K562 (cell line): Measurements from ENCODE around the gene GLRA1. TPM values are rescaled to one million over a fixed set of nuclear protein-coding genes. Genes with fewer than 3 reads are reported as not detected.

Experiments
- ATAC-seq: fragments of 200-7000 bp; cut with Tn5 transposase; 3 replicates; pipeline ENCODE4 v1.9.1; 2020; ENCODE audit warnings: moderate library complexity
- BruUV-seq: library from RNA; stranded (reverse); fragments of 400-500 nt; replicated peaks from 2 replicates; lab custom pipeline; 2021; lab: Mats Ljungman, UMichigan
- CTCF ChIA-PET: fragments of 300-600 bp; formaldehyde crosslinking; extraction: SDS; loops from one replicate; lab custom pipeline; 2021; ENCODE audit warnings: low intra/inter-chr PET ratio; lab: Yijun Ruan, JAX
- POLR2A ChIA-PET: fragments of 300-600, 350-650 bp; sonication (Branson Sonifier 250); formaldehyde crosslinking; extraction: SDS; loops from one replicate; lab custom pipeline; 2021; ENCODE audit warnings: antibody characterized with exemption, inconsistent platforms; lab: Yijun Ruan, JAX
- DNase-seq, 4 experiments: peaks; one replicate each; pipeline versions ENCODE4 v3.0.0 to v3.0.0-alpha.2; 2011 to 2018; ENCODE audit warnings: low spot score in 3 of 4, mixed read lengths in 3 of 4; ENCODE audit errors: extremely low read depth in 1 of 4
- FAIRE-seq: peaks from 2 replicates; lab custom pipeline; 2011; peaks lifted over from hg19 to GRCh38; lab: Jason Lieb, UNC
- H2AFZ ChIP-seq: 2 replicates; pipeline ENCODE4 v1.6.0; 2011; ENCODE audit warnings: low read depth, low read length, control low read depth, inconsistent platforms
- H3K27ac ChIP-seq: fragments of 200-600 bp; 3 replicates; pipeline ENCODE4 v1.8.0; 2011; ENCODE audit warnings: low read depth, mild to moderate bottlenecking, control low read depth, inconsistent platforms, low read length, moderate library complexity, mixed read lengths; ENCODE audit errors: extremely low read depth
- H3K27me3 ChIP-seq, 2 experiments: fragments of 300-600 bp in 1 of 2; 2 replicates in 1 of 2; 3 replicates in 1 of 2; pipeline versions ENCODE4 v1.6.0 to v1.8.0; 2011; ENCODE audit warnings: inconsistent platforms in 2 of 2, low read length in 2 of 2, mild to moderate bottlenecking in 1 of 2, mixed read lengths in 1 of 2, moderate library complexity in 1 of 2; ENCODE audit not compliant: control insufficient read depth in 2 of 2, insufficient read depth in 2 of 2
- H3K36me3 ChIP-seq: fragments of 300-600 bp; 3 replicates; pipeline ENCODE4 v1.8.0; 2011; ENCODE audit warnings: mild to moderate bottlenecking, low read length, inconsistent platforms; ENCODE audit not compliant: control insufficient read depth, insufficient read depth
- H3K4me1 ChIP-seq, 2 experiments: fragments of 200-600 bp in 1 of 2; replicated peaks in 1 of 2; 2 replicates in 1 of 2; 3 replicates in 1 of 2; pipeline versions ENCODE4 v1.5.1 to v1.8.0; 2011; ENCODE audit warnings: inconsistent platforms in 2 of 2, low read length in 2 of 2, mild to moderate bottlenecking in 1 of 2, mixed read lengths in 1 of 2, moderate library complexity in 1 of 2; ENCODE audit not compliant: control insufficient read depth in 2 of 2, insufficient read depth in 2 of 2
- H3K4me2 ChIP-seq: 2 replicates; pipeline ENCODE4 v1.6.1; 2011; ENCODE audit warnings: low read length, control low read depth, inconsistent platforms, mixed read lengths; ENCODE audit not compliant: insufficient read depth
- H3K4me3 ChIP-seq: fragments of 200-600 bp; sonication (generic), shearing (Covaris generic); 2 replicates; pipeline ENCODE4 v1.5.1; 2016; ENCODE audit warnings: control low read depth, inconsistent platforms
- H3K79me2 ChIP-seq: fragments of 200-600 bp; 3 replicates; pipeline ENCODE4 v1.8.0; 2011; ENCODE audit warnings: low read length, inconsistent platforms; ENCODE audit not compliant: control insufficient read depth, insufficient read depth
- H3K9ac ChIP-seq, 2 experiments: 2 replicates each; pipeline versions ENCODE4 v1.6.0 to v1.6.1; 2011; ENCODE audit warnings: low read depth in 2 of 2, low read length in 2 of 2, control low read depth in 1 of 2, inconsistent platforms in 1 of 2, mild to moderate bottlenecking in 1 of 2, mixed read lengths in 1 of 2; ENCODE audit not compliant: insufficient read depth in 1 of 2
- H3K9me1 ChIP-seq: one replicate; pipeline ENCODE4 v1.6.0; 2011; ENCODE audit warnings: inconsistent platforms, mild to moderate bottlenecking, low read length, moderate library complexity; ENCODE audit not compliant: control insufficient read depth, insufficient read depth
- H3K9me3 ChIP-seq: replicated peaks from 2 replicates; pipeline ENCODE4 v1.5.1; 2011; ENCODE audit warnings: low read depth, low read length, inconsistent platforms; ENCODE audit not compliant: control insufficient read depth, insufficient read depth
- H4K20me1 ChIP-seq: replicated peaks from 2 replicates; pipeline ENCODE4 v1.6.1; 2011; ENCODE audit warnings: low read length, inconsistent platforms, mixed read lengths; ENCODE audit not compliant: control insufficient read depth, insufficient read depth
- CEBPG ChIP-seq, 3 experiments: fragments of 200-800 bp in 1 of 3; sonication (Bioruptor generic) in 1 of 3; sonication (generic) in 1 of 3; formaldehyde crosslinking in 1 of 3; IDR thresholded peaks in 2 of 3; conservative IDR thresholded peaks in 1 of 3; 2 replicates each; pipeline versions ENCODE4 v1.6.1 to v1.8.0; 2016 to 2022; ENCODE audit warnings: missing compliant biosample characterization in 2 of 3, missing genetic modification characterization in 2 of 3, mild to moderate bottlenecking in 1 of 3, missing genetic modification reagents in 1 of 3
- ELF2 ChIP-seq: fragments of 250-450 bp; sonication (Bioruptor Pico); IDR thresholded peaks from 2 replicates; pipeline ENCODE4 v1.5.0; 2021; ENCODE audit warnings: mild to moderate bottlenecking
- FOXJ2 ChIP-seq: fragments of 200-800 bp; sonication (Bioruptor generic); IDR thresholded peaks from 2 replicates; pipeline ENCODE4 v1.6.1; 2016; ENCODE audit warnings: missing genetic modification characterization, missing compliant biosample characterization
- MCM7 ChIP-seq, 2 experiments: fragments of 450-650 bp; IDR thresholded peaks; 2 replicates each; pipeline ENCODE4 v1.6.1; 2016 to 2018
- PTRF ChIP-seq: fragments of 450-650 bp; IDR thresholded peaks from 2 replicates; pipeline ENCODE4 v1.6.1; 2016; ENCODE audit warnings: mild to moderate bottlenecking, missing genetic modification characterization, missing compliant biosample characterization
- RBM39 ChIP-seq: fragments of 200-400 bp; formaldehyde crosslinking; optimal IDR thresholded peaks from 2 replicates; pipeline ENCODE3; 2018; ENCODE audit warnings: low read depth, low read length
- TCFL5 ChIP-seq: fragments of 250-450 bp; sonication (Bioruptor Pico); conservative IDR thresholded peaks from 2 replicates; pipeline ENCODE4 v1.6.1; 2021; ENCODE audit warnings: mild to moderate bottlenecking, moderate library complexity, matching md5 sums
- XRCC5 ChIP-seq: fragments of 200-400 bp; formaldehyde crosslinking; IDR thresholded peaks from 2 replicates; pipeline ENCODE4 v1.6.1; 2017; ENCODE audit warnings: low read depth, mild to moderate bottlenecking, low read length
- ZHX1 ChIP-seq: fragments of 150-350 bp; conservative IDR thresholded peaks from 2 replicates; pipeline ENCODE4 v1.6.1; 2014; ENCODE audit warnings: low read length
- ZKSCAN1 ChIP-seq: fragments of 150-350 bp; IDR thresholded peaks from 2 replicates; pipeline ENCODE4 v1.6.1; 2016; ENCODE audit warnings: low read depth, low read length
- ZNF165 ChIP-seq: fragments of 250-450 bp; sonication (Bioruptor Pico); IDR thresholded peaks from 2 replicates; pipeline ENCODE4 v1.4.0; 2020; ENCODE audit warnings: borderline replicate concordance
- ZNF212 ChIP-seq: fragments of 450-650 bp; formaldehyde crosslinking; IDR thresholded peaks from 2 replicates; pipeline ENCODE4 v1.4.0; 2020; ENCODE audit warnings: mild to moderate bottlenecking
- ZNF384 ChIP-seq: IDR thresholded peaks from 2 replicates; pipeline ENCODE4 v1.6.1; 2012; ENCODE audit warnings: low read depth, low read length, improper control_type of control experiment
- WGBS: fragments of 100-300 bp; shearing (Covaris generic); methylation state at CpG from one replicate; pipeline ENCODE4 v1.1.6; 2016; ENCODE audit warnings: low coverage, mixed read lengths; ENCODE audit not compliant: insufficient coverage; ENCODE audit errors: missing lambda C conversion rate; 5-methylcytosine and 5-hydroxymethylcytosine counted together
- in situ Hi-C: fragments of 300-500 bp; cut with MboI; formaldehyde crosslinking; loops from 4 replicates; pipeline ENCODE4 v1.15.0; 2018; ENCODE audit warnings: inconsistent platforms, mixed read lengths
- intact Hi-C: fragments of 100-400 bp; cut with micrococcal nuclease; formaldehyde crosslinking; loops from 2 replicates; pipeline ENCODE4 v1.14.2; 2022
- polyA plus RNA-seq, 8 experiments: library from polyadenylated mRNA; depleted of rRNA in 4 of 8; stranded (reverse) in 5 of 8; unstranded in 3 of 8; fragments of >200 nt; fragmentation: Nextera tagmentation in 2 of 8; fragmentation: Illumina TruSeq in 1 of 8; extraction: Ambion mirVana in 2 of 8; extraction: Trizol in 1 of 8; gene quantifications; 2 replicates each; pipeline versions ENCODE4 v1.2.1 to v1.2.3, GENCODE V29; 2011 to 2014; ENCODE audit warnings: inconsistent platforms in 1 of 8, missing spikeins in 1 of 8
- total RNA-seq, 7 experiments: library from RNA; depleted of rRNA in 6 of 7; stranded (reverse); fragments of >200 nt in 6 of 7; fragmentation: Illumina TruSeq in 2 of 7; extraction: Trizol in 2 of 7; gene quantifications; 2 replicates each; pipeline versions ENCODE4 v1.2.1 to v1.2.3, GENCODE V29; 2011 to 2021; ENCODE audit warnings: low replicate concordance in 1 of 7
- TF ChIP-seq, protein P1 (sequence below): fragments of 250-450 bp; sonication (Bioruptor Pico); IDR thresholded peaks from 2 replicates; pipeline ENCODE4 v1.8.0; 2021; ENCODE audit warnings: borderline replicate concordance, mild to moderate bottlenecking, moderate library complexity; ENCODE audit not compliant: poor library complexity, severe bottlenecking

Gene GLRA1
- total and polyA plus RNA-seq, 9 of the 15 experiments (the other 6 are each of a cell fraction or from before 2014, with no cell fraction given): not detected

DNA sequence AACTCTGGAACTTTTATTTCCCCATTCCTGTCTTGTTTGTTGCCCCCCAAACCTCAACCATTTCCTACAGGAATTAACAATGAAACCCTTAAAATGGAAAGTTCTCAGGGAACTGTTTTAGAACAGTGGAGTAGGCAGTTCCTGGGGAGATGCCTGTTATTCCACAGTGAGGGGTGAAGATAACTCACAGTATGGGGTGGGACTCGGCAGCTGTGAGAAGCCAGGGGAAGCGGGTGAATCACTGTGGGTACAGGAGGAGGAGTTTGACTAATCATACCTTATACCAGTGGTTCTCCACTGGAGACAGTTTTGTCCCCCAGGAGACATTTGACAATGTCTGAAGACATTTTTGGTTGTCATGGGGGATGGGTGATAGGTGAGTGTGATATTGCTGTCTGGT lies 36.9 kb upstream of the GLRA1 start:
- no peak for TF ChIP-seq ZNF212
- no peak for TF ChIP-seq RBM39
- TF ChIP-seq MCM7 (IDR thresholded peaks at IDR 0.05): no peak
- no peak for TF ChIP-seq PTRF (tag)
- TF ChIP-seq TCFL5 (CRISPR knock-in tag): no peak
- no peak for TF ChIP-seq ELF2
- no peak for TF ChIP-seq FOXJ2
- TF ChIP-seq ZNF165 (CRISPR knock-in tag): no peak
- TF ChIP-seq, protein P1, sequence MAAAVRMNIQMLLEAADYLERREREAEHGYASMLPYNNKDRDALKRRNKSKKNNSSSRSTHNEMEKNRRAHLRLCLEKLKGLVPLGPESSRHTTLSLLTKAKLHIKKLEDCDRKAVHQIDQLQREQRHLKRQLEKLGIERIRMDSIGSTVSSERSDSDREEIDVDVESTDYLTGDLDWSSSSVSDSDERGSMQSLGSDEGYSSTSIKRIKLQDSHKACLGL (CRISPR knock-in tag): no peak
- no peak for TF ChIP-seq CEBPG (CRISPR knock-in tag; IDR thresholded peaks at IDR 0.05)
- no peak for TF ChIP-seq CEBPG (tag; conservative IDR thresholded peaks at IDR 0.05 in 1 of 2, IDR thresholded peaks at IDR 0.05 in 1 of 2)
- no peak for TF ChIP-seq ZHX1
- TF ChIP-seq ZKSCAN1: no peak
- no peak for TF ChIP-seq ZNF384
- TF ChIP-seq XRCC5: no peak
- Histone ChIP-seq H3K9me3 (no peaks in the 10 kb centered on the region), H3K36me3 (no peaks in the 10 kb centered on the region), H3K9me1 (no peaks in the 10 kb centered on the region), H4K20me1 (no peaks in the 10 kb centered on the region), H3K4me2 (no peak overlapping the region), H3K4me1 (no peaks in the 10 kb centered on the region), H3K27me3 (no peaks in the 10 kb centered on the region), H2AFZ (no peak overlapping the region), H3K4me3 (no peak overlapping the region), H3K9ac (no peak overlapping the region), H3K27ac (no peak overlapping the region), H3K79me2 (no peaks in the 10 kb centered on the region)
- 0% methylated on average over 2 of the region's 2 CpGs for WGBS
- in situ Hi-C loops (no loop called here), intact Hi-C loops (no loop called here)
- DNase-seq (no peak), ATAC-seq (no peak), FAIRE-seq (no peak)
- ChIA-PET CTCF (no interaction called here), POLR2A (no interaction called here)
- no TSS peak for BruUV-seq
